ENCODE measurements around the gene LCN1. TPM values are rescaled to one million over a fixed set of nuclear protein-coding genes. Genes with fewer than 3 reads are reported as not detected.
"Not testable (repeated sequence)": the region's sequence is repeated elsewhere in the genome, so short reads cannot be mapped to it uniquely, and the experiment has no call there.

Gene LCN1
- total and polyA plus RNA-seq, 2 of the 8 experiments (the other 6 are each of a cell fraction or from before 2014, with no cell fraction given), result not detected

GRCh38 chr9:135545646-135546176 is 24.5 kb downstream of the LCN1 start, which contains the start of gene OBP2A:
TSS of gene OBP2A (plus strand) at chr9:135546126. CDS start at chr9:135546181, 55 bp downstream.
- H3K4me3 ChIP-seq (ENCODE audit: extremely low read depth in 1 of 4, insufficient read depth in 2 of 4, low read depth in 3 of 4, low read length in 4 of 4); H3K79me1 ChIP-seq (ENCODE audit: low read depth, low read length); CTCF ChIA-PET (ENCODE audit: partially characterized antibody); H3K79me2 ChIP-seq (ENCODE audit: control insufficient read depth in 1 of 2, insufficient read depth in 2 of 2, low read length in 2 of 2); H4K91ac ChIP-seq (replicated peaks; ENCODE audit: insufficient read length, low read length); H3K23me2 ChIP-seq (ENCODE audit: low read depth, low read length); H2AFZ ChIP-seq (ENCODE audit: low read length); H3K36me3 ChIP-seq (ENCODE audit: control insufficient read depth in 2 of 4, insufficient read depth in 4 of 4, low read length in 3 of 4); H3K18ac ChIP-seq (ENCODE audit: extremely low read depth, low read length); H2BK20ac ChIP-seq (ENCODE audit: low read length); H2BK120ac ChIP-seq (replicated peaks; ENCODE audit: low read depth, low read length); H4K20me1 ChIP-seq (replicated peaks in 1 of 2; ENCODE audit: control insufficient read depth in 1 of 2, insufficient read depth in 2 of 2, low read length in 2 of 2); FAIRE-seq; H2BK15ac ChIP-seq (ENCODE audit: low read length); H3K56ac ChIP-seq (replicated peaks; ENCODE audit: insufficient read length, low read depth, low read length); H3K23ac ChIP-seq (ENCODE audit: insufficient read length); H3K4me1 ChIP-seq (replicated peaks in 1 of 4; ENCODE audit: control insufficient read depth in 3 of 4, insufficient read depth in 4 of 4, low read length in 3 of 4); H2AK5ac ChIP-seq (ENCODE audit: low read depth, low read length); H3K27me3 ChIP-seq (replicated peaks in 1 of 4; ENCODE audit: control insufficient read depth in 3 of 4, extremely low read depth in 1 of 4, insufficient read depth in 3 of 4, low read length in 3 of 4); POLR2A ChIA-PET (ENCODE audit: partially characterized antibody); H3K4me2 ChIP-seq (ENCODE audit: insufficient read depth in 1 of 2, low read depth in 2 of 2, low read length in 2 of 2); H4K8ac ChIP-seq (ENCODE audit: extremely low read depth, insufficient read depth, low read length); H4K5ac ChIP-seq (ENCODE audit: insufficient read length, low read depth, low read length); H3K4ac ChIP-seq (replicated peaks; ENCODE audit: insufficient read length, low read depth, low read length); DNase-seq (ENCODE audit: low read depth in 1 of 2, low spot score in 2 of 2); H3K27ac ChIP-seq (ENCODE audit: low read depth, low read length); H2BK5ac ChIP-seq (ENCODE audit: low read depth, low read length); H3K9me3 ChIP-seq (ENCODE audit: insufficient read depth in 2 of 2, low read depth in 1 of 2, low read length in 1 of 2); H2BK12ac ChIP-seq (ENCODE audit: low read depth, low read length); H3K9ac ChIP-seq (replicated peaks in 1 of 4; ENCODE audit: extremely low read depth in 1 of 4, low read depth in 3 of 4, low read length in 3 of 4); H3K14ac ChIP-seq (ENCODE audit: insufficient read length): not testable (repeated sequence)
- WGBS, 2 experiments (ENCODE audit: extremely low coverage in 1 of 2, insufficient coverage in 1 of 2, insufficient read length in 1 of 2, insufficient replicate concordance in 2 of 2, low coverage in 1 of 2, low lambda C conversion rate in 2 of 2, missing lambda C conversion rate in 1 of 2), result 69% methylated on average over 10 of the region's 19 CpGs; no CpG with 5 or more reads in 1 of the 2 experiments

Measured in H1 (cell line).